Activated T-cell treated with anti-CD3 and anti-CD28 coated beads, Interleukin-2, amount 50 U/mL, for 72 hours (primary cell): Measurements from ENCODE around the gene OPTN. TPM values are rescaled to one million over a fixed set of nuclear protein-coding genes. Genes with fewer than 3 reads are reported as not detected.
"Not testable (repeated sequence)": the region's sequence is repeated elsewhere in the genome, so short reads cannot be mapped to it uniquely, and the experiment has no call there.

Experiments
- ATAC-seq, 2 donors: fragments of 150-1000 bp; cut with Tn5 transposase; replicated peaks in 1 of 2; 2 replicates each; pipeline ENCODE4 v1.10.0; 2021; ENCODE audit warnings: moderate library complexity in 2 of 2, mild to moderate bottlenecking in 1 of 2
- DNase-seq, 2 donors: peaks; one replicate each; pipeline ENCODE4 v3.0.0; 2021 to 2022; ENCODE audit warnings: mixed read lengths in 1 of 2
- H3K27ac Mint-ChIP-seq: one replicate; pipeline ENCODE4 v1.8.0; 2022; ENCODE audit warnings: mild to moderate bottlenecking, moderate library complexity, mixed read lengths
- H3K27me3 Mint-ChIP-seq: one replicate; pipeline ENCODE4 v1.8.0; 2022; ENCODE audit warnings: low read depth, mixed read lengths
- H3K36me3 Mint-ChIP-seq, 2 donors: one replicate each; pipeline ENCODE4 v1.8.0; 2022; ENCODE audit warnings: mixed read lengths in 2 of 2, mild to moderate bottlenecking in 1 of 2; ENCODE audit not compliant: insufficient read depth in 2 of 2
- H3K4me1 Mint-ChIP-seq: one replicate; pipeline ENCODE4 v1.8.0; 2022; ENCODE audit warnings: low read depth, mixed read lengths
- H3K4me3 Mint-ChIP-seq, 2 donors: one replicate each; pipeline ENCODE4 v1.8.0; 2022; ENCODE audit warnings: mild to moderate bottlenecking in 2 of 2, mixed read lengths in 2 of 2, moderate library complexity in 2 of 2
- H3K9me3 Mint-ChIP-seq, 2 donors: one replicate each; pipeline ENCODE4 v1.8.0; 2022; ENCODE audit warnings: mixed read lengths in 2 of 2
- total RNA-seq, 2 donors: library from RNA; stranded (reverse); gene quantifications; one replicate each; pipeline ENCODE4 v1.2.3, GENCODE V29; 2022

OPTN gene
- total RNA-seq, 2 donors from 2014 or later = 69.8 to 121 TPM

GRCh38 chr10:13074563-13075451 lies 25.2 kb upstream of the OPTN start:
- Mint-ChIP-seq H3K9me3 (peaks cover 4 to 9% of the 10 kb centered on the region in 2 donors), H3K4me1 (peaks cover 7% of the 10 kb centered on the region), H3K27ac (no peak overlapping the region), H3K36me3 (peaks cover 9 to 10% of the 10 kb centered on the region in 2 donors), H3K27me3 (peaks cover 30% of the 10 kb centered on the region), H3K4me3 (no peak overlapping the region)
- ATAC-seq = peak; percentile 70 to 90
- DNase-seq = peak; percentile 67 to 76

- Mint-ChIP-seq H3K27ac (no peak overlapping the region), H3K9me3 (peaks cover 11 to 25% of the 10 kb centered on the region in 2 donors), H3K4me3 (no peak overlapping the region), H3K4me1 (peaks cover 7% of the 10 kb centered on the region), H3K27me3 (peaks cover 30% of the 10 kb centered on the region), H3K36me3 (peaks cover 14 to 17% of the 10 kb centered on the region in 2 donors)
- no peak for ATAC-seq
- no peak for DNase-seq
Measured at GRCh38 chr10:13078912-13079775, 20.8 kb upstream of the OPTN start.

- Mint-ChIP-seq H3K27me3 (peaks cover 25% of the 10 kb centered on the region), H3K4me3 (no peak overlapping the region), H3K9me3 (peaks cover 15 to 28% of the 10 kb centered on the region in 2 donors)
Measured at GRCh38 chr10:13079776-13080050, 20.2 kb upstream of the OPTN start.

GRCh38 chr10:13080643-13081042 lies 19.3 kb upstream of the OPTN start:
- H3K4me1 Mint-ChIP-seq = no peaks in the 10 kb centered on the region
- H3K27me3 Mint-ChIP-seq = peaks cover 17% of the 10 kb centered on the region

More at GRCh38 chr10:13079776-13080050, 20.2 kb upstream of the OPTN start:
- Mint-ChIP-seq H3K36me3 (peaks cover 18 to 19% of the 10 kb centered on the region in 2 donors), H3K27ac (no peak overlapping the region), H3K4me1 (peaks cover 5% of the 10 kb centered on the region)
- ATAC-seq = no peak
- no peak for DNase-seq

GRCh38 chr10:13083700-13084099 lies 16.3 kb upstream of the OPTN start:
- Mint-ChIP-seq H3K4me1 (peaks cover 10% of the 10 kb centered on the region), H3K36me3 (peaks cover 15 to 17% of the 10 kb centered on the region in 2 donors), H3K9me3 (peaks cover 15 to 26% of the 10 kb centered on the region in 2 donors)
- not testable (repeated sequence) for DNase-seq, ATAC-seq, H3K27me3 Mint-ChIP-seq, H3K4me3 Mint-ChIP-seq, H3K27ac Mint-ChIP-seq

More at GRCh38 chr10:13080643-13081042, 19.3 kb upstream of the OPTN start:
- DNase-seq = no peak
- no peak for ATAC-seq
- H3K9me3 Mint-ChIP-seq = peaks cover 15 to 28% of the 10 kb centered on the region in 2 donors
- H3K4me3 Mint-ChIP-seq = no peak overlapping the region
- peaks cover 18 to 19% of the 10 kb centered on the region in 2 donors for H3K36me3 Mint-ChIP-seq
- H3K27ac Mint-ChIP-seq = no peak overlapping the region

- Mint-ChIP-seq H3K9me3 (peaks cover 7 to 15% of the 10 kb centered on the region in 2 donors), H3K27ac (no peak overlapping the region), H3K4me1 (peaks cover 10% of the 10 kb centered on the region), H3K4me3 (no peak overlapping the region), H3K27me3 (no peaks in the 10 kb centered on the region), H3K36me3 (peaks cover 5 to 8% of the 10 kb centered on the region in 2 donors)
- DNase-seq (no peak), ATAC-seq (no peak)
Measured at GRCh38 chr10:13086056-13086455, 13.9 kb upstream of the OPTN start.

- Mint-ChIP-seq H3K27me3 (peaks cover 6% of the 10 kb centered on the region), H3K4me3 (no peak overlapping the region), H3K9me3 (peaks cover 7 to 9% of the 10 kb centered on the region in 2 donors), H3K4me1 (peaks cover 10% of the 10 kb centered on the region), H3K27ac (no peak overlapping the region), H3K36me3 (peaks cover 2 to 5% of the 10 kb centered on the region in 2 donors)
- DNase-seq (no peak), ATAC-seq (no peak)
Measured at GRCh38 chr10:13087601-13087985, 12.4 kb upstream of the OPTN start.

- H3K36me3 Mint-ChIP-seq = peaks cover 2 to 5% of the 10 kb centered on the region in 2 donors
- H3K27ac Mint-ChIP-seq = peak overlapping the region; percentile 14
- peaks cover 7% of the 10 kb centered on the region in 2 donors for H3K9me3 Mint-ChIP-seq
- DNase-seq (no peak), ATAC-seq (peak; percentile 60 to 80)
- H3K4me1 Mint-ChIP-seq = peaks cover 10% of the 10 kb centered on the region
- H3K27me3 Mint-ChIP-seq = peaks cover 6% of the 10 kb centered on the region
- H3K4me3 Mint-ChIP-seq = peak overlapping the region in 1 of 2 donors; percentile 35
Measured at GRCh38 chr10:13087986-13088618, 11.9 kb upstream of the OPTN start.

GRCh38 chr10:13089345-13089744 lies 10.6 kb upstream of the OPTN start:
- ATAC-seq = no peak
- H3K9me3 Mint-ChIP-seq = peaks cover 3 to 6% of the 10 kb centered on the region in 2 donors
- no peak for DNase-seq
- peaks cover 2 to 3% of the 10 kb centered on the region in 2 donors for H3K36me3 Mint-ChIP-seq
- no peak overlapping the region for H3K4me3 Mint-ChIP-seq
- no peak overlapping the region for H3K27ac Mint-ChIP-seq
- peaks cover 6% of the 10 kb centered on the region for H3K27me3 Mint-ChIP-seq
- peaks cover 10% of the 10 kb centered on the region for H3K4me1 Mint-ChIP-seq

GRCh38 chr10:13090289-13090688 lies 9.7 kb upstream of the OPTN start:
- DNase-seq (no peak), ATAC-seq (no peak)
- H3K36me3 Mint-ChIP-seq = no peaks in the 10 kb centered on the region
- H3K27ac Mint-ChIP-seq = no peak overlapping the region
- peaks cover 6% of the 10 kb centered on the region for H3K27me3 Mint-ChIP-seq
- peaks cover 1 to 4% of the 10 kb centered on the region in 2 donors for H3K9me3 Mint-ChIP-seq
- no peak overlapping the region for H3K4me3 Mint-ChIP-seq
- peaks cover 10% of the 10 kb centered on the region for H3K4me1 Mint-ChIP-seq

GRCh38 chr10:13091801-13092200 lies 8.2 kb upstream of the OPTN start:
- H3K36me3 Mint-ChIP-seq = no peaks in the 10 kb centered on the region
- DNase-seq (no peak), ATAC-seq (no peak)
- peaks cover 6% of the 10 kb centered on the region for H3K27me3 Mint-ChIP-seq
- no peak overlapping the region for H3K27ac Mint-ChIP-seq
- H3K4me3 Mint-ChIP-seq = no peak overlapping the region
- H3K9me3 Mint-ChIP-seq = peaks cover 1 to 4% of the 10 kb centered on the region in 2 donors
- H3K4me1 Mint-ChIP-seq = peaks cover 12% of the 10 kb centered on the region

GRCh38 chr10:13092291-13093102 lies 7.5 kb upstream of the OPTN start:
- peaks cover 18% of the 10 kb centered on the region for H3K4me1 Mint-ChIP-seq
- DNase-seq (no peak), ATAC-seq (no peak)
- H3K4me3 Mint-ChIP-seq = no peak overlapping the region
- H3K36me3 Mint-ChIP-seq = no peaks in the 10 kb centered on the region
- H3K27ac Mint-ChIP-seq = no peak overlapping the region
- H3K27me3 Mint-ChIP-seq = peaks cover 6% of the 10 kb centered on the region
- H3K9me3 Mint-ChIP-seq = peaks cover 1 to 4% of the 10 kb centered on the region in 2 donors
